Stimulated activated CD4-positive, alpha-beta T cell treated with anti-CD3 and anti-CD28 coated beads, Interleukin-1b, Interleukin-23, amount 100 ng/mL, for 4 hours (primary cell): ENCODE results near the gene EPGN.

Experiments used
- DNase-seq, 2 donors: peaks; one replicate each; pipeline ENCODE4 v3.0.0-alpha.2; 2020; ENCODE audit warnings: low read depth in 2 of 2

The EPGN gene

GRCh38 chr4:74309223-74309622 is 953 bp downstream of the EPGN start:
- no peak for DNase-seq

- DNase-seq: no peak
These were observed 3.5 kb downstream of the EPGN start for GRCh38 chr4:74311696-74312313.

GRCh38 chr4:74314329-74314728 is 6.1 kb downstream of the EPGN start:
- no peak for DNase-seq

GRCh38 chr4:74314944-74315343 is 6.7 kb downstream of the EPGN start:
- no peak for DNase-seq

GRCh38 chr4:74315376-74315775 is 7.1 kb downstream of the EPGN start:
- no peak for DNase-seq

- DNase-seq: no peak
These were observed 8.1 kb downstream of the EPGN start for GRCh38 chr4:74316397-74316796.

- DNase-seq: no peak
These were observed 9.5 kb downstream of the EPGN start for GRCh38 chr4:74317616-74318246.

- no peak for DNase-seq
These were observed 10.0 kb downstream of the EPGN start for GRCh38 chr4:74318276-74318675.

- DNase-seq: no peak
These were observed 11.2 kb downstream of the EPGN start for GRCh38 chr4:74319470-74319869.

- DNase-seq: peak; percentile 1 to 17
These were observed 12.4 kb downstream of the EPGN start for GRCh38 chr4:74320559-74321118.

- no peak for DNase-seq
These were observed 14.0 kb downstream of the EPGN start for GRCh38 chr4:74322301-74322700.

- DNase-seq: no peak
These were observed 15.4 kb downstream of the EPGN start for GRCh38 chr4:74323663-74324062.

GRCh38 chr4:74324262-74324661 is 16.0 kb downstream of the EPGN start:
- no peak for DNase-seq

GRCh38 chr4:74325886-74326285 is 17.6 kb downstream of the EPGN start:
- DNase-seq: no peak

GRCh38 chr4:74327762-74328161 is 19.5 kb downstream of the EPGN start:
- DNase-seq: no peak

GRCh38 chr4:74328501-74328900 is 20.2 kb downstream of the EPGN start:
- no peak for DNase-seq

- DNase-seq: no peak
These were observed 21.0 kb downstream of the EPGN start for GRCh38 chr4:74329307-74329706.

GRCh38 chr4:74330295-74330750 is 22.1 kb downstream of the EPGN start:
- DNase-seq: no peak

- no peak for DNase-seq
These were observed 23.0 kb downstream of the EPGN start for GRCh38 chr4:74331252-74331651.

- DNase-seq: no peak
These were observed 23.7 kb downstream of the EPGN start for GRCh38 chr4:74331944-74332343.

GRCh38 chr4:74334636-74335035 is 26.4 kb downstream of the EPGN start:
- DNase-seq: no peak

GRCh38 chr4:74335341-74336021 is 27.2 kb downstream of the EPGN start:
- DNase-seq: no peak

- DNase-seq: no peak
These were observed 30.6 kb downstream of the EPGN start for GRCh38 chr4:74338792-74339333.
